ENCODE results near the gene GRM4.

GRCh38 chr6:34036357-34037069 is 109.4 kb downstream of the GRM4 start:
- TF ChIP-seq CTCF (IDR thresholded peaks at IDR 0.05) (no peak), POLR2A (IDR thresholded peaks at IDR 0.05) (no peak)

Data from Peyer's patch (tissue), 4 donors.